ENCODE data around the gene TRPV3.

- TF ChIP-seq CTCF (IDR thresholded peaks at IDR 0.05): no peak
- no peak for TF ChIP-seq NR2C2 (CRISPR knock-in tag; IDR thresholded peaks at IDR 0.05)
- TF ChIP-seq NR1H2 (CRISPR knock-in tag; IDR thresholded peaks at IDR 0.05): no peak
Measured at GRCh38 chr17:3532859-3533142, 24.8 kb downstream of the TRPV3 start.
